Kidney epithelial cell (primary cell): Measurements from ENCODE around the gene PLXNA4. TPM values are rescaled to one million over a fixed set of nuclear protein-coding genes. Genes with fewer than 3 reads are reported as not detected.

Experiments used
- DNase-seq: peaks from one replicate; pipeline ENCODE4 v3.0.0-alpha.2; 2010; ENCODE audit warnings: low read depth
- H3K27me3 ChIP-seq: 2 replicates; pipeline ENCODE4 v1.6.0; 2011; ENCODE audit warnings: low read length; ENCODE audit not compliant: control insufficient read depth, insufficient read depth
- H3K36me3 ChIP-seq: 2 replicates; pipeline ENCODE4 v1.5.1; 2011; ENCODE audit warnings: low read length; ENCODE audit not compliant: control insufficient read depth, insufficient read depth
- H3K4me3 ChIP-seq: 2 replicates; pipeline ENCODE4 v1.5.1; 2011; ENCODE audit warnings: low read depth, mild to moderate bottlenecking, control low read depth, low read length
- CTCF ChIP-seq: IDR thresholded peaks from 2 replicates; pipeline ENCODE4 v1.5.1; 2011; ENCODE audit warnings: mild to moderate bottlenecking, moderate library complexity, low read length, control low read depth, inconsistent platforms; ENCODE audit not compliant: insufficient read depth, poor library complexity, severe bottlenecking
- total RNA-seq: library from RNA; depleted of rRNA; stranded (reverse); fragments of >200 nt; gene quantifications from 2 replicates; pipeline ENCODE4 v1.2.3, GENCODE V29; 2015

The PLXNA4 gene
- total RNA-seq, 1 donor from 2014 or later, result 5.9 TPM

DNA sequence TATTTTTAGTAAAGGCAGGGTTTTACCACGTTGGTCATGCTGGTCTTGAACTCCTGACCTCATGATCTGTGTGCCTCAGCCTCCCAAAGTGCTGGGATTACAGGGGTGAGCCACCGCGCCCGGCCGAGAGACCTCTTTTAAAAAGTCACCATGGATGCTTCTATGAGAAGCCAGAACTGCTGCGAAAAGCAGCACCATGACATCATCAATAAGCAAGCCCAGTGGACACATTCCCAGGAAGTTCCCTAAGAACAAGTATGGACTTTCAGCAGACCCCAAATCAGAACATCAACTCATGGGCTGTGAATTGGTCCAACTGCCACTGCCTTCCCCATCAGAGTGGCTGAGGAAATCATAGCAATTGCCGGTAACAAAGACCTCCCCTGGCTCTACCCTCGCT lies 93.4 kb downstream of the PLXNA4 start:
- Histone ChIP-seq H3K27me3 (peaks cover 11% of the 10 kb centered on the region), H3K4me3 (no peak overlapping the region), H3K36me3 (no peaks in the 10 kb centered on the region)
- no peak for DNase-seq
- TF ChIP-seq CTCF, result no peak

DNA sequence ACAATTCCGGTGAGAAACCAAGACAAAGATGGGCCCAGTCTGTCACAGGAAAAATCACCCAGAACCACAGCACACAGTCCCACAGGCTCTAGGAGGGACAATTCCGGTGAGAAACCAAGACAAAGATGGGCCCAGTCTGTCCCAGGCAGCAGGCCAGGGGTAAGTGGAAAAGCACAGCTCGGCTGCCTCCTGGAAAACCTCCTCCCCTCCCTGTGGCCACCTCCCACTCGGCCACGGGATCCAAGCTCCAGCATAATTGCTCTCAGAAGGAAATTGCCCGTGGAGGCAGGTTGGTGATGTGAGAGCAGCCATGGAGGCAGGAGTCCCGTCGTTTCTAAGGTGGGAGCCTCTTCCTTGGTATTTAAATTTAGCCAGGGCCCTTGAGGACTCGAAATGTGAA lies 95.7 kb downstream of the PLXNA4 start:
- Histone ChIP-seq H3K27me3 (peaks cover 9% of the 10 kb centered on the region), H3K36me3 (no peaks in the 10 kb centered on the region), H3K4me3 (no peak overlapping the region)
- no peak for DNase-seq
- TF ChIP-seq CTCF, result no peak

DNA sequence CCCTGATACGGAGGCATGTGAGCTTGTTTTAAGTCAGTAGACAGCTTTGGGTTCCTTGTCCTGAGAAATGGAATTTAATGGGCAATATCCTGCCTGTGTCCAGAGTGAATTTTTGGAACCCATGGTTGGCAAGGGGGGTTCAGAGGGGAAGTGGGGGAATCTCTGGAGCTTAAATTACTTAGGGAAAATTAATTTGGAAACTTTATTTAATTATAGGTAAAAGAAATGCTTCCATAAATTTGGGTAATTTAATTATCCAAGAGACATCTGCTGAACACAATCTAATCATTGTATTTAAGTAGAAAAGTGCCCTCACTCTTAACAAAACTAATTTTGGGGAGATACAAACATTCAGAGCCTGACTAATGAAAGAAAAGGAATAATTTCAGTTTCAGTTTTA lies 99.7 kb downstream of the PLXNA4 start:
- Histone ChIP-seq H3K36me3 (no peaks in the 10 kb centered on the region), H3K27me3 (peaks cover 18% of the 10 kb centered on the region), H3K4me3 (no peak overlapping the region)
- no peak for DNase-seq
- no peak for TF ChIP-seq CTCF

DNA sequence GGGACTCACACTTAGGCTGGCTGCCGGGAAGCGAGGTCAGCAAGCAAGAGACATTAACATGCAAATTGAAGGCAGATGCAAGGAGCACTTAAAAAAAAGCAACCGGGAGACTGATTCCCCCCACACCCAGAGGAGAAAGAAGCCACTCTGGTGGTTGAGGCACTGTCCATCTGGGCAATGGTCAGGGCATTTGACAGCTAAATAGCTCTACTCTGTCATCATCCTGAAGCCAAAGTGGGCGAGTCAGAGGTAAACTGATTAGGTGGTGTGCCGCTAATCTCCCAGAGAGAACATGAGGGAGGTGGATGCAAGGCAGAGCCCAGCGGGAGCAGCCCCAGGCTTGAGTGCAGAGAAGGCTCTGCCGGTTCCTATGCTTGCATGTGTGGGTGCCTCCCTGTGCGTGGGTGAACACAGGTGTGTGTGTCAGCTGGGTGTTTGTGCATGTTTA lies 100.6 kb downstream of the PLXNA4 start:
- H3K27me3 ChIP-seq, result peaks cover 18% of the 10 kb centered on the region
- H3K36me3 ChIP-seq, result no peaks in the 10 kb centered on the region
- no peak overlapping the region for H3K4me3 ChIP-seq
- no peak for DNase-seq
- no peak for TF ChIP-seq CTCF

DNA sequence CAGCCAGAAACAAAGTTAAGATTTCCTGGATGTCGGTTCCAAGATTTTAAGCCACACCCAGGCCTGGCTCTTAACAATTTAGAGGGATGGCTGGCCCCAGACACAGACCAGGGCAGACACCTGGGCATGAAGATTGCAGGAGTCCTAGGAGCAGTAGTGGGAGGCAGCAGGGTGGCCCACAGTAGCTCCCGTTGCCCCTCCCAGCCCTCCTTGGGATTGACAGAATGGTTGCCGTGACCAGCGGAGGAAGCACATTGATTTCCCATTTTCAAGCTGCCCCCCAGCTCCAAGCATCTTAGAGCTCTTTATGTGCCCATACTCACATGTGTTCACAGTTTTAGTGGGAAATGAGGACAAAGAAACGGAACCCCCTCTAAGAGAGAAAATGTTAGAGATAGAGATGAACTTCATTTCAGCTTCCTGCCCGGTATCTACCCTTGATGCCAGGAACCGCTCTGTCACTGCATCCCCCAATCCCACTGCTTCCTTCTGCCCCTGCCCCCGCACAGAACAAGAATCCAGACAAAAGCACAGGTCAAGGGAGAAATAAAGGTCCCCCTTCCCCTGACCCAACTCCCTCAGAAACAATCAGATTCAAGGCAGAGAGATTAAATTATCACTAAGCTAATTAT lies 101.1 kb downstream of the PLXNA4 start:
- H3K27me3 ChIP-seq, result peaks cover 18% of the 10 kb centered on the region
- no peaks in the 10 kb centered on the region for H3K36me3 ChIP-seq
- DNase-seq, result no peak
- no peak overlapping the region for H3K4me3 ChIP-seq
- TF ChIP-seq CTCF, result no peak
